ENCODE measurements around the gene SMAD7.

The SMAD7 gene

DNA sequence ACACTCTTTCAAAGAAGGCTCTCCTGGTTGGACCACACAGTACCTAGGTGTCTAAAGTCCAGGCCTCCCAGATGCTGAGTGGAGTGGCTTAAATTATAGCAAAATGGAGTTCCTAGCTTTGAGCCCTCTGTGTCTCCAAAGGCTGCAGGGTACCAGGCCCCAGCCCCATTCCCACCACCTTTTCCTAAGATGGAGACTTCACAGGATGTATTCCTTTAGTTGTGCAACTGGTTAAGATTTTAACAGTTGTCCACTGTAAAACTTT, 4.9 kb downstream of the SMAD7 start:
- DNase-seq (ENCODE audit: low spot score), result no peak
- in situ Hi-C loops (cut with MboI; ENCODE audit: low pct_unique_long_range_greater_than_20kb, low sequenced_read_pairs, unreplicated experiment), result no loop called here
- TF ChIP-seq, protein P1, sequence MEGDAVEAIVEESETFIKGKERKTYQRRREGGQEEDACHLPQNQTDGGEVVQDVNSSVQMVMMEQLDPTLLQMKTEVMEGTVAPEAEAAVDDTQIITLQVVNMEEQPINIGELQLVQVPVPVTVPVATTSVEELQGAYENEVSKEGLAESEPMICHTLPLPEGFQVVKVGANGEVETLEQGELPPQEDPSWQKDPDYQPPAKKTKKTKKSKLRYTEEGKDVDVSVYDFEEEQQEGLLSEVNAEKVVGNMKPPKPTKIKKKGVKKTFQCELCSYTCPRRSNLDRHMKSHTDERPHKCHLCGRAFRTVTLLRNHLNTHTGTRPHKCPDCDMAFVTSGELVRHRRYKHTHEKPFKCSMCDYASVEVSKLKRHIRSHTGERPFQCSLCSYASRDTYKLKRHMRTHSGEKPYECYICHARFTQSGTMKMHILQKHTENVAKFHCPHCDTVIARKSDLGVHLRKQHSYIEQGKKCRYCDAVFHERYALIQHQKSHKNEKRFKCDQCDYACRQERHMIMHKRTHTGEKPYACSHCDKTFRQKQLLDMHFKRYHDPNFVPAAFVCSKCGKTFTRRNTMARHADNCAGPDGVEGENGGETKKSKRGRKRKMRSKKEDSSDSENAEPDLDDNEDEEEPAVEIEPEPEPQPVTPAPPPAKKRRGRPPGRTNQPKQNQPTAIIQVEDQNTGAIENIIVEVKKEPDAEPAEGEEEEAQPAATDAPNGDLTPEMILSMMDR (IDR thresholded peaks at IDR 0.05; ENCODE audit: extremely low read depth, insufficient read depth, missing control alignments), result no peak

DNA sequence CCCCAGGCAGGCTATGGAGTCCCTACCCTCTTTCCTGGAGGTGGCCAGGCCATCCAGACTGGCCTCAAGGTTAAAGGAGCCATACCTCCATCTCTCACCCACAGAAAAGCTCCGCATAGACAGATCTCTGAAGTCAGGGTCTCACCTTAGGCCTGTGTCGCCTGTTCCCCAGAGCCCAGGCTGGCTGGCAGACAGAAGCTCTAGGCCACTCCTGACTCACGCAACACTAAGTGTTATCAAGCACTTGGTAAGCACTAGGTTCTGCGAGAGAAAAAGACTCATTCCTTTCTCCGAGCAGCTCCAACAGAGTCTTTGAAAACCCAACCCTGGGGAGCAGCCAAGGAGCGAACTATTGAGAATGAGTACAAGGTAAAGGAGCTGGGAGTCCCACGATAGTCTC, 6.1 kb downstream of the SMAD7 start:
- in situ Hi-C loops (cut with MboI; ENCODE audit: low pct_unique_long_range_greater_than_20kb, low sequenced_read_pairs, unreplicated experiment), result no loop called here
- TF ChIP-seq, protein P1 (IDR thresholded peaks at IDR 0.05; ENCODE audit: extremely low read depth, insufficient read depth, missing control alignments), result no peak
- no peak for DNase-seq (ENCODE audit: low spot score)

DNA sequence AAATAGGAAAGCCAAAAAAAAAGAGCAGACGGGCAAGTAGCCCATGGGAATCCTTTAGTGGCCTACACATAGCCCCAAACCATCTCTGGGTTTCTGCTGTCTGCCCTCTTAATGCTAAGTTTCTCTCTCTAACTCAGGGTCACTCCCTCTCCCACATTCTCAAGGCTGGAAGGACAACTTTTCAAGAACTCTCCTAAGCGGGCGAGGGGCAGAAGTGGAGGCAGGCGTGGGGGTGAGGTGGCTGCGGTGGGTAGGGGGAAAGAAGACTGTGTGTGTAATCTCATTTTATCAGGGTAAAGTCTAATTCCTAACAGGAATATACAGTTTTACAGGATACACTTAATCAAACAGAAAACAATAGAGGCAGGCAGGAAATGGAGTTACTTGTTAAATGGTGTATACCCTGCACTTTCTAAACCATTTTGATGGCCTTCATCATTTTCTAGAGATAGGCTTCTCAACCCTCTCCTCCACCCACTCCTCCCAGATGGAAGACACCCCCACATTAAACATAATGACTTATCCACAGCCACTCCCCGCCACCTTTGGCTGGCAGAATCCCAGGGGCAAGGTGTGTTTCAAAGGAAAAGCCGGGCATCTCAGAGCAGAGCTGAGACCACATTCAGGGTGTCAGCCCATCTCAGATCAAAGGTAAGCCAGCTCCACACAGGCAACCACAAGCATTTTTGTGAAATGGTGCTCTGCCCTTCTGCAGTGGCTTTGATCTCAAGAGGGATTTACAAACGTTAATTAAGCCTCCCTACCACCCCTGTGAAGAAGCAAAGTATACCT, 6.8 kb downstream of the SMAD7 start:
- TF ChIP-seq, protein P1 (IDR thresholded peaks at IDR 0.05; ENCODE audit: extremely low read depth, insufficient read depth, missing control alignments), result no peak
- no peak for DNase-seq (ENCODE audit: low spot score)
- in situ Hi-C loops (cut with MboI; ENCODE audit: low pct_unique_long_range_greater_than_20kb, low sequenced_read_pairs, unreplicated experiment), result no loop called here

DNA sequence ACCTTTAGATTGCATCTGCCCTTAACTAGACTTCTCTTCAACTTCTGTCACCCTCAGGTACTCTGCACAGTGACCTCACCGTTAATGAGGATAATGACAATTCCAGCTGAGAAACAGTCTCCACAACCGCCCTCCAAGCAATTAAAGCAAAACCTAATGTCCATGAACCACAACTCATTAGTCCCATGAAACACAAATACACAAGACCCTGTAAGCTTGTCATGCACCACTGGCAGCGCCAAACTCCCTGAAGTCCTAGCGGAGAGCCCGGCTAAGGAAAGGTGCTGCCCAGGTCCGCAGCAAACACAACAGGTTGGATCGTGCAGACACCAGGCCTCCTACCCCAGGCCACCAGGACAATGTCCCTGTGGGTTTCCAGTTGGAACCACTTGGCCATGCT, 7.4 kb downstream of the SMAD7 start:
- in situ Hi-C loops (cut with MboI; ENCODE audit: low pct_unique_long_range_greater_than_20kb, low sequenced_read_pairs, unreplicated experiment), result no loop called here
- no peak for DNase-seq (ENCODE audit: low spot score)
- TF ChIP-seq, protein P1 (IDR thresholded peaks at IDR 0.05; ENCODE audit: extremely low read depth, insufficient read depth, missing control alignments), result no peak

DNA sequence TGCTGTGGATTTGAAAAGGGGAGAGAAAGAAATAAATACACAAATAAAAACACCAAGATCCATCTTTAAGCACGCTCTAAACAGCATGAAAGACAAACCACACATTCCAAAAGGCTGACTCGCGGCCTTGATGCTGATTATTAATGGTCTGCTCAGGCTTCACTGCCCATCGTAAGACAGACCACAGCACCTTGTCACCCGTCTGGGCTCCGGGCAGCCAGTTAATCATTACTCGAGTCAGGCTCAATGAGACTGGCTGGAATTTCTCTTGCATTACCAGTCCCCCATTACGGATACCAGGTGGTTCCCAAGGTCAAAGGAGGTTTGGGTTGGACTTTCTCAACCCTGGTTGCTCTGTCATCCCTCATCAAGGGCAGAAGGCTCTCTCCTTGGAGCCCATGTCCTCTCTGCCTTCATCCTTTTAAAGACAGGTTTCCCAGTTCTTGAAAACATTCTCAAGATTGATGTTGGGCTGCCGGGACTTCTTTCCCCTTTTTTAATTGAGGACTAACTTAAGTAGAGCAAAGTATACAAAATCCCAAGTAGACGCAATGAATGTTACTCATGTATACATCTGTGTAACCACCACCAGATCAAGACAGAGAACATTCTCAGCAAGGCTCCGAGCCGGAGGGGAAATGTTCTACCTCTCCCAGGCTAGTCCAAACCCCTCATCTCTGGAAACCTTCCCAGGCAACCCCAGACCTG, 8.1 kb downstream of the SMAD7 start:
- TF ChIP-seq, protein P1 (IDR thresholded peaks at IDR 0.05; ENCODE audit: extremely low read depth, insufficient read depth, missing control alignments), result no peak
- in situ Hi-C loops (cut with MboI; ENCODE audit: low pct_unique_long_range_greater_than_20kb, low sequenced_read_pairs, unreplicated experiment), result no loop called here
- no peak for DNase-seq (ENCODE audit: low spot score)

DNA sequence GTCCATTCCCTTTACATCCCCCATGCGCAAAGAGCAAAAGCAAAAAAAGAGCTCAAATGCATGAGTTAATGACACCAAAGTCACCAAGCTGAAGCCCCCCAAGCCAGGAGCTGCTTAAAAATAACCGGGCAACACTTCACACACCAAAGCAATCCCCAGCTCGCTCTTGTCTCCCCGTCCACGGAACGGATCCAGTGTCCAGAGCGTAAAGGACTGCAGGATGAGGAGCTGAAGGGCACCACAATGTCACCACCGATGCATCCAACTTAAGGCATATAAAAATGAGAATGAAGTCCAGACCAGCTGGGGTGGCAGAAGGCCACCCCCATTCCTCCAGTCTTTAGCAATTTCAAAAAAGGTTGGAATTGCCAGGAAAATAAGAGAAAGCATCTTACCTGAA, 8.7 kb downstream of the SMAD7 start:
- in situ Hi-C loops (cut with MboI; ENCODE audit: low pct_unique_long_range_greater_than_20kb, low sequenced_read_pairs, unreplicated experiment), result no loop called here
- DNase-seq (ENCODE audit: low spot score), result no peak
- TF ChIP-seq, protein P1 (IDR thresholded peaks at IDR 0.05; ENCODE audit: extremely low read depth, insufficient read depth, missing control alignments), result no peak
